GM19035 (cell line): Measurements from ENCODE around the gene PIP4P1.
A peak's percentile ranks its signal among the peaks of the same experiment; 100 is the strongest.
"Not testable (repeated sequence)": the region's sequence is repeated elsewhere in the genome, so short reads cannot be mapped to it uniquely, and the experiment has no call there.

ENCODE experiments used
- ATAC-seq: cut with Tn5 transposase; IDR thresholded peaks from one replicate; pipeline ENCODE4 v1.9.1; 2021; ENCODE audit not compliant: unreplicated experiment

PIP4P1 gene

DNA sequence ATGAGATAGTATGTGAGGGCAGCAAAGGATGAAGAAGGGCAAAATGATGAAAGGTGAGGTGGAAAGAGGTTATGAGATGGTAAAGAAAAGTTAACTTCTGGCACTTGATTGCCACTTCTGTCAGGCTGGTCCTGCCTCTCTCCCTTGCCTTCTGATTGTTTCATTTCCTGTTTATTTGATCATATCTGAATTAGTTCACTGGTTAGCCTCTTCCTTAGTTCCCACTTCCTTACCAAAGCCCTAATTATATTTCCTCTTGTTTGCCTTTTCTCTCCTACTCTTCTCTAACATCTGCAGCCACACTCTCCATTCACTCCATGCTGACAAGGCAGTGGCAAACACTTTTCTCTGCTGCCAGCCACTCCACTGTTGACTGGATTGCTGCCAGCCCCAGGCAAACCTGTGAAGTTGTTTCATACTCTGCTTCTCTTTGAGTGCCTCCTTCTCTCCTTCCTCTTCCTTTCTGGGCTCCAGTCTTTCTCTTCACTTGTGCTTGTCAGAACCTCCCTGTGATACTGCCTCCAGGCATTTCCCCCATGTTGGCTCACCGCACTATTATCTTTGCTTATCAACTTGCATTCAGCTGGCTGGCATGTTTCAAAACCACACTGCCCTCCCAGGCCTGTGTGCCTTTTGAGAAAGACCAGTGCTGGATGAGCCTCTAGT, 16.1 kb upstream of the PIP4P1 start:
- ATAC-seq: no peak

DNA sequence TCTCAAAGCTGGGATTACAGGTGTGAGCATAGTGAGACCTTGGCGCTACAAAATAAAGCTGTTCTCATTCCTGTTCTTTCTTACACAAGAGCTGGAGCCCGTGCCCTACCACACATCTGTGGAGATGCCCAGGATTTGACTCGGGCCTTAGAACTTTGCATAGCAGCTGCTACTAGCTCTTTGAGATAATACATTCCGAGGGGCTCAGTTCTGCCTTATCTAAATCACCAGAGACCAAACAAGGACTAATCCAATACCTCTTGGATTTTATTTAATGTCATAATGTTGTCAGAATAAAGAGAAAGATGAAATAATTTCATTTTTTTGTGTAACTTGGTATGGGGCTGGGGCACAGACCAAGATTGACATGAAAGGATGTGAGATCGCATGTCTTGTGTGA, 15.5 kb upstream of the PIP4P1 start:
- ATAC-seq: no peak

DNA sequence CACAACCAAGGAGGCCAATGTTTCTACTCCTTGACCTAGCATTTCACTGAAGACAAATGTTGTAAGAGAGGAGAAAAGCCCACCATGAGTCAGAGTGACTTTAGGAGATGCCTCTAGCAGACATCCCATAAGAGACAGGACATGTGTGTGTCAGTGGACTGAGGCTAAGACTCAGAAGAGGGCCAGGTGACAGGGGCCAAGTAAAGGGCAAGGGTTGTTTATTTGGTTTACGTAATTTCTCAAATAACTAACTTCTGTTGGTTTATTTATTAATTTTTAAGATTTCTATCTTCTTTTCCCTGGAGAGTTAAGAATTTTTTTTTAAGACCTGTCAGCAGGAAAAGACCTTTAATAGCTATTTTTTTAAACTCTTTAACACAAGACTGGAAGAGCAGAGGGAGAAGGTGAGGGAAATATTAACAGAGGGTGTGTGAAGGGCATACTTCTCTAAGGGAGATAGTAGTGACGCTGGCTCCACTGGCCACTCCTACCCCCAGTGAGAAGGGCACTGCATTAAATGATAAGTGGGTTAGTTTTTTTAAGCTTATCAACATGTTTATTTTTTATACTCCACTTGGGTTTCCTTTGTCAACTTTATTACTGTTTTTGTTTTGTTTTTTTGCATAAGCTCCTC, 11.4 kb upstream of the PIP4P1 start:
- ATAC-seq: no peak

DNA sequence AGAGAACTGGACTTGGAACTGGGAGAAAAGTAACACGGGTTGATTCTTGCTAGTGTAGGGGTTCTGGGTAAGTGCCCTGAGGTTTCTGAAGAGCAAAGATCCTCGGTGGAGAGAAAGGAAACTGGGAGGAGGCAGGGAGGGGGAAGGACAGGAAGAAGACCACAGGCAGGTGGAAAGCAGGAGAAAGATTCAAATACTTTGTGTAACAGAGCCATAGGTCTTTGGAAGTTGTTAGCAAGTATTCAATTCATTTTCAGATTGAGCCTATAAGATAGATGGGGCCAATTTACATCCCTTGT, 9.3 kb upstream of the PIP4P1 start:
- ATAC-seq: no peak

DNA sequence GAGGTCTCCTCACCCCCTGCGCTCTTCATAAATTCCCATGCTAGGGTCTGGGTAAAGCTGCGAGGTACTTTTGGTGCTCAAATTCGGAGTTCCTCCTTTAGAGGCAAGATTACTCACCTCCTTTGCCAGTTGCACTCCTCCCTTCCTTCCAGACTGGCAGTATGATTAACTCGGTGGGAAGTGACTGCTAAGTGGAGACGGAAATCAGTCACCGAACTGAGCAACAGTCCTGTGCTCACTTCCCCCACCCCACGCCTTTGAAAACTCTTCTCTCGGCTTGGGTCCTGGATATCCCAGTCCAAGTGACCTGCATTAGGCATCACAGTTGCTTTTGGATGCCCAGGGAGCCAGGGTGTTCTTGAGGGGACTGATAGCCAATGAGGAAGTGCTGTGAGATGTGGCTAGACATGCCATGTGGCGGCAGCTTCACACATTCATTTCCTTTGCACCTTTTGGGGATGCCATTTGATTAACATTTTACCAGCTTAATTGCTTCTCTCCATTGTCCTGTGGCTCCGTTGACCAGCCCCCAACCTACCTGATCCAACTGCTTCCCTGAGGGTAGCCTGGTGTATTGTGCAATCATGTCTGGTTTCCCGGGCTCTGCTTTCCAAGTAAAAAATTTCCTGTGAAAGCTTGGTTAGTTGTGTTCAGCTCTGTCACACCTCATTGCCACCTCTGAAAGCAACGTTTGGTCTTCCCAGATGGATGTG, 8.8 kb upstream of the PIP4P1 start:
- peak; percentile 22 for ATAC-seq

DNA sequence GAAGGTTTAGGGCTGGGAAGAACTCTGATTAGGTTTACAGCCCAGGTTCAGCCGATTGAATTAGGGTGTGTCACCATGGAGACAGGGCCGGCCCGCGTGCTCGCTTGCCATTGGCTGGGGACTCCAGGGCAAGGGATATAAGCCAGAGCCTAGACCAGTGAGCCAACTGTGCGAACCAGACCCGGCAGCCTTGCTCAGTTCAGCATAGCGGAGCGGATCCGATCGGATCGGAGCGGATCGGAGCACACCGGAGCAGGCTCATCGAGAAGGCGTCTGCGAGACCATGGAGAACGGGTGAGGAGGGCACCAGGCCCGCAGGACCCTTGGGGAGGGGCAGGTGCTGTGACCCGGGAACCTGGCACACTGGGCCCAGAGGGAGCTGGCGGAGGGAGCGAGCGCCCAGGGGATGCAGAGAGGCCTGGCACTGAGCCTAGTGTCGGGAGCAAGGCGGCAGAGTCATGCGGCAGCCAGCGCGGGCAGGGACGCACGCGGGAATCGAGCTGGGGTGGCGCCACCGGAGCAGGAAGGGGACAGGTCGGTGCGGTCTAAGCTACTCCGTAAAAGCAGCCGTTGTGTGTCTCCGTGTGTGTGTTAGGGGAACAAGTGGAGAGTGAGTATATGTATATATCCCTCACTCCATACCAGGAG, 8.1 kb upstream of the PIP4P1 start, which contains the start of gene PNP:
PNP (plus strand) TSS at position 165 of the 648 bp plus-strand sequence; CDS start at position 284, 119 bp downstream.
- peak; percentile 95 for ATAC-seq

DNA sequence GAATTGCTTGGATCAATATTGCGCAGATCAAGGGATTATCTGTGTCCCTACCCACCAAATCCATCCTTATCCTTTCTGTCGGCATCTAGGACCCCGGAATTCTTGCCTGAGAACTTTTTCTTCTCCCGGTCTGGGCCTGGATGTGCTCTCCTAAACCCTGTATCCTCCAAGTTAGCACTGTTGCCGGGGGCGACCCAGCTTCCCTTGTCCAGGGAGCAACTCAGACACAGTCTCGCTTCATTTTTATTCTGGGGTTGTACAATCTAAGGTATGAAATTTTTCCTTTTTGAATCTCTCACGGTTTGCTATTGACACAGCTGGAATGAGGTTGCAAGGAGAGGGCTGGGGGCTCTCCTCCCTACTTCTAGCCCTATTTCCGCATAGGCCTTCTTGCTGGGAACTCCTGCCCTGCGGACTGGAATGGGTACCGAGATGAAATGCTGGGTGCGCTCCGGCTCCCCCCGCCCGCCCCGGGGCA, 7.6 kb upstream of the PIP4P1 start:
- ATAC-seq: peak; percentile 3

DNA sequence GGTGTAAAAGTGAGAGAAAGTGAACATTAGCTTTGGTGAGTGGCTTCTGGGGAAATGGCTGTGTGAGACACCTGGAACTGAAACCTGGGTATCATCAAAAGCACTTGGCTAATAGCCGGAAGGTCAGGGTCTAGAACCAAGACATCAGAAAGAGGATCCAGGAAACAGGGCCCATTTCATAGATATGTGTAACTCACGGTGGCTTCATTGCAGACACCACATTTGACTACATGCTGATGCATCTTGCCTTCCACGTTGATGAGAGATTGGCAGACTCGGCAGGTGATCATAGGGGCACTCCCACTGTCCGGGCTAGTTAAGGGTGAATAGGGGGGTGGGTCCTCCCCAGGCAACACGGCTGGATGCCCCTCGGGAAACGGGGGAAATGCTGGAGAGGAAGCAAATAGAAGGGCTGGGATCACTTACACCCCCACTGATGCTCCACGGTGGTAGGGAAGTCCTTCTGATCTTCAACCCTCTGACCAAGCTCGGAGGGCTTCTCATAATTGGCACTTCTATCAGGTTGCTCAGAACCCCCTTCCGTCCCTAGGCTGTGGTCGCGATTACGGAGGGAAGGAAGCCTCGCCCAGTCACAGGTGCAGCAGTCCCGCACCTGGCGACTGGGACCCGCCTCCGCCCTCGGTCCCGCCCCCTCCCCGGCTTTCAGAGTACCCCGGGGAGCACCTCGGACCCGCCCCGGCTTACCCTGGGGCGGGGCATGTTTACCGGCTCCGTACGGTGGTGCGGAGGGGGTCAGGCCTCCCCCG, 593 bp downstream of the PIP4P1 start:
- ATAC-seq: peak; percentile 10

DNA sequence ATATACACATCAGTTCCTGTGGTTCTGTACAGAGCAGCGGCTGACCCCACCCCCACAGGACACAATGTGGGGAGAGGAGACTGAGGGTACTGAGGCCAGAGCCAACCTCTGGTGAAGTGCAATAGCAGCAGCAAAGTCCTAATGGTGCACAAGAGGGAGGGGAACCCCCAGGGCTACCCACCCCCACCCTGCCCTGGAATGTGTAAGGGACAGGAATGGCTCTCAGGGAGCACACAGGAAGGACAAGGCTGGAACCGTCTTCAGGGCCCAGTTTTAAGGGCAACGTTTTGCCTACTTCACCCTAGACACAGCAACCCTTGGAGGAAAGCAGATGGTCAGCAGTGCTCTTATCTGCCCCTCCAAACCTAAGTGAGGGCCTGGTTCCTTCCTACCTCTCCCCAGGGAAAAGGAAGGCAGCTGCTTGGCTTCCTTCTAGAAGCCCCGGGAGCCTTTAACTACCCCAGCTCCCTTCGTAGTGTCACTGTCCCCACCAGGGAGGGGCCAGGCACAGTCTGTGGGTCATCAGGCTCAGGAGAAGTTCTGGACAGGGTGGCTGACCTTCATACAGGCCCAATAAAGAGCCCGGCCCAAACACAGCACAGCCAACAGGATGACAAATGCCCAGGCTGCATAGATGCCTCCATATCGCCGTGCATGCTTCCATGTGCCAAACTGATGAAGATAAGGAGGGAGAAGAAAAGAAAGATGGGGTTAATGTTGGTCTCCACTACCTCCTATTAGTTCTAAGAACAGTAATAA, 3.0 kb downstream of the PIP4P1 start:
- no peak for ATAC-seq

DNA sequence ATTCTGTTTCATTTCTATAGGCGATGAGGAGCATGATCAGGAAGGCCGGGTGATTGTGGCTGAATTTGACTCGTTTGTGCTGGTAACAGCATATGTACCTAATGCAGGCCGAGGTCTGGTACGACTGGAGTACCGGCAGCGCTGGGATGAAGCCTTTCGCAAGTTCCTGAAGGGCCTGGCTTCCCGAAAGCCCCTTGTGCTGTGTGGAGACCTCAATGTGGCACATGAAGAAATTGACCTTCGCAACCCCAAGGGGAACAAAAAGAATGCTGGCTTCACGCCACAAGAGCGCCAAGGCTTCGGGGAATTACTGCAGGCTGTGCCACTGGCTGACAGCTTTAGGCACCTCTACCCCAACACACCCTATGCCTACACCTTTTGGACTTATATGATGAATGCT, 4.3 kb downstream of the PIP4P1 start:
- no peak for ATAC-seq

DNA sequence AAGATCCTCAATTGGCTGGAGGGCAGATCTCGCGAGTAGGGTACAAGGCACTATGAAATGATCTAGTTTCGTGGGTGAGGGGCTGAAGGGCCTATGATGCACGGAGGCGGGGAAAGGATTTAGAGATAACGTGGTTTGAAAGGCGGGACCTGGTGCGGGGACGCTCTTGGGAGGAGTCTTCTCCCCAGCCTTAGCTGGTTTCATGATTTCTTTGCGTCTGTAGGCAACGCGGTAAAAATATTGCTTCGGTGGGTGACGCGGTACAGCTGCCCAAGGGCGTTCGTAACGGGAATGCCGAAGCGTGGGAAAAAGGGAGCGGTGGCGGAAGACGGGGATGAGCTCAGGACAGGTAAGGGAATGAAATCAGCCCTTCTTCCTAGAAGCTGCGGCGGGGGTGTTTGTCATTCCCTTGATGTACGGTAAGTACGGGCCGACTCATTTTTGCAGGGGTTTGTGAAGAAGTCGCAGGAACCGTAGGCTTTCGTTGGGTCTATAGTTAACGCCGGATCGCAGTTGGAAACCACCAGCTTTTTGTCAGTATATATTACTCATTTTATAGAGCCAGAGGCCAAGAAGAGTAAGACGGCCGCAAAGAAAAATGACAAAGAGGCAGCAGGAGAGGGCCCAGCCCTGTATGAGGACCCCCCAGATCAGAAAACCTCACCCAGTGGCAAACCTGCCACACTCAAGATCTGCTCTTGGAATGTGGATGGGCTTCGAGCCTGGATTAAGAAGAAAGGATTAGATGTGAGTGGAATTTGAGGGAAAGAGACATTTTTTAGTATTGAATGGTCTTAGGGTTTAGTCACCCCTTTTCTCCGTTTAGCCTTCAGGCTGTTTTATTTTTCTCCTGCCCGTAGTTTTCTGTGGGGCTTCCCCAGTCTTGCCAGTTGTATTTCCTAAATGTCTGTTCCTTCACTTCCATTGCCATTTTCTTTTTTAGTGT, 5.6 kb downstream of the PIP4P1 start:
- peak; percentile 52 for ATAC-seq

DNA sequence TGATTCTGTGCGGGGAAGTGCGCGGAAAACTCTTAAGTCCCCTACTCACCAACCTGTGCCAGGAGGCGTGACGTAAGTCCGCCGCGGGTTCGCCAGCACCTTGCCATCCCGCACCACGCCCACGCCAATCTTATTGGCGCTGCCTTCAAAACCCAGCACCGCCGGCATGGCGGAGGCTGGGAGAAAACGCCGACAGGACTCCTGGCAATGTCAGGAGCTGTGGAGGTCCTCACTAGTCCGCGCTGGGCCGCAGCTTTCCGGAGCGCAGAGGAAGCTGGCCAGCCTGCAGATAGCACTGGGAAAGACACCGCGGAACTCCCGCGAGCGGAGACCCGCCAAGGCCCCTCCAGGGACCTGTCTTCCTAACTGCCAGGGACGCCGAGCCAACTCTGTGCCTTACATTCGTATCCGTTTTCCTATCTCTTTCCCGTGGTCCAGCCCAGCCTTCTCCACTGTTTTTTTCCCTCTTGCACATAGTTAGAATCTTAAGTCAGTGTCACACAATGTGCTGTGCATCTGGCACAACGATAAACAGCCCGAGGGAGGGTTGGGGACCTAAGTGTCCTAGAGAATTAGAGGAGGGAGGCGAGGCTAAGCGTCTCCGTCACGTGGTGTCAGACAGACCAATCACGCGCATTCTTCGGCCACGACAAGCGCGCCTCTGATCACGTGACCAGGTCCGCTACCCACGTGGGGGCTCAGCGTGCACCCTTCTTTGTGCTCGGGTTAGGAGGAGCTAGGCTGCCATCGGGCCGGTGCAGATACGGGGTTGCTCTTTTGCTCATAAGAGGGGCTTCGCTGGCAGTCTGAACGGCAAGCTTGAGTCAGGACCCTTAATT, 6.5 kb downstream of the PIP4P1 start, which contains the start of the genes APEX1 and OSGEP:
APEX1 (plus strand) TSS at position 711 of the 839 bp plus-strand sequence. CDS start 420 bp downstream, outside the sequence.
OSGEP (minus strand) TSS at position 297 of the 839 bp plus-strand sequence; CDS start at position 168, 129 bp downstream.
- peak; percentile 81 for ATAC-seq

DNA sequence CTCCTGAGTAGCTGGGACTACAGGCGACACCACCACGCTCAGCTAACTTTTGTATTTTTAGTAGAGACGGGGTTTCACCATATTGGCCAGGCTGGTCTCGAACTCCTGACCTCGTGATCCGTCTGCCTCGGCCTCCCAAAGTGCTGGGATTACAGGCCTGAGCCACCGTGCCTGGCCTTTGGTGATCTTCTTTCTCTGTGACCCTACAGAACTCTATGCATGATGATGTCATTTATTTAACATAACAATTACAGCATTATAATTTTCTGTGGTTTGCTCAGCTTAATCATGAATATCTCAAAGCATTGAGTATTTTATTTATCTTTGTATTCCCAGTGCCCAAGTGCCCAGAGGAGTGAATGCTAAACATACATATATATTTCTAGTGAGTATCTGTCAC, 8.4 kb downstream of the PIP4P1 start:
- not testable (repeated sequence) for ATAC-seq

DNA sequence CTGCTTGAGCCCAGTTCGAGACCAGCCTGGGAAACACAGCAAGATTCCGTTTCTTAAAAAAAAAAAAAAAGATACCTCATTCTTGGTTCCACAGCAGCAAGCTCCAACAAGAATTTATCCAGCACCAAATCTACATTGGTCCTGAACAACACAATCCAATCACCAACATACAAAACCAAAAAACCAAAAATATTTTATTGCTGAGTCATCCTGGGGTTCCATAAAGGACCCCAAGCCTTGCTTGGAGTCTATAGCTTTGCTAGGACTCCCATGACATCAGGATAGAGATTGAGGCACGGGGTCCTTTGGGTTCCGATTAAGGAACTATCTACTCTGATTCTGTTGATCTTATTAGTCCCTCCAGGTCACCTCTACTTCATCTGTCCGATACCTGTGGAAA, 14.3 kb downstream of the PIP4P1 start:
- no peak for ATAC-seq

DNA sequence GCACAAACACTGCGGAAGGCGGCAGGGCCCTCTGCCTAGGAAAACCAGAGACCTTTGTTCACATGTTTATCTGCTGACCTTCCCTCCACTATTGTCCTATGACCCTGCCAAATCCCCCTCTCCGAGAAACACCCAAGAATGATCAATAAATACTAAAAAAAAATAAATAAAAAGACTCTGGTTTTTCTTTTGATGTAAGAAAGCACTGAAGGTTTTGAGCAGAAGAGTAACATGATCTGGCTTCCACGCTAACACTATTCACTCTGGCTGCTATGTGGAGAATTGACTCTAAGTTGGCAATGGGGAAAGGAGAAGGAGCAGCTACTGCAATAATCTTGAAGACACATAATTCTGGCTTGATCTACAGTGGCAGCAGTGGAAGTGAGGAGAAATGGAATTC, 17.6 kb downstream of the PIP4P1 start:
- not testable (repeated sequence) for ATAC-seq

DNA sequence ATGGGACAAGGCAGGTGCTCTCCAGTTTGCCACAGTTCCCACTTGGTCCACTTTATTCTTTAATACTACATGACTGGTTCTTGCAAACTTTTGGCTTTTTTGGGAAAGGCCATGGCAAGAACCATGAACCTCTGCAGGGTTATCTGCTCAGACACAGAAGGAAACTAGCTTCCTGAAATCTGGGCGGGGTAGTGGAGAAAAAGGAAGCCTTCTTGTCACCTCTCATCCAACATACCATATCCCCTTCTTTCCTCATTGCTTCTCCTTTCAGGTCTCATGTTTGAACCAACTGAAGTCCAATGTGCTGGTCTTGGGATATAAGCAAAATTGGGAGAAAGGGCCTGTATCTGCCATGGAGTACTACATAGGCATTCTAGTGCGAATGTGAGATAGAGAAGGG, 19.8 kb downstream of the PIP4P1 start:
- ATAC-seq: no peak

DNA sequence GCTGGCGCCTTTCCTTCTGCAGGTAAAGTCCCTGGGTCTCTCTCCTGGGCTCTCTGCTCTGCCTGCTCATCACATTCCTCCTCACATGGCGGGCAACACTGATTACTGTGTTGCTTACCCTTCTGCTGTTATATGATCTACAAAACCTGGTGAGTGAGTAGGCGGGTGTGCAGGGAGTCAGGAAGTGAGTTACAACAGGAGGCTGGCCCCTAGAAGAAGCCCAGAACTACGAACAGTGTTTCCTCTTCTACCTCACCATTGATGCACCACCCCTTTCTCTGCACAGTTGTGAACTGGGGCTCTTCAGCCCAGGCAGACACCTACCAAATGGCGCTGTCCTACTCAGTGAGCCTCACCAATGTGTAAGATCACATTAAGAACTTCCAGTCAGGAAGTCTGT, 20.4 kb downstream of the PIP4P1 start:
- ATAC-seq: no peak

DNA sequence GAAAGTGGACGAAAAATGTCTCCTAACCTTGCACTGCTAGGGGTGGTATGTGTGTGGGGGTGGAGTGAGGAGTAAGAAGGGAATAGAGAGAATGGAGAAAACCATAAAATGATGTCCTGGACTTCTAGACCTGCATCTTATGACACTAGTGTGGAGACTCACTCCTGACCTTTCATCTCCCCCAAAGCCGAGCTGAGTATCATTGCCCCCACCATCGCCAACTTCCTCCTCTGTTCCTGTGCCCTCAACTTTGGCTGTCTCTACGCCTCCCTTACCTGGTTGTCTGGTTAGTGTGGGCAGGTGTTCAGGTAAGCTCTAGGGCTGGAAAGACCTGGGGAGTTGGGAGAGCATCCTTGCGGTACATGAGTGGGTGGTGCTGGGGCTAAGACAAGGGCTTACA, 20.8 kb downstream of the PIP4P1 start:
- ATAC-seq: no peak
